GM11168 (cell line): Measurements from ENCODE around the gene SUPT4H1.

Source experiments
- in situ Hi-C: fragments of 300-500 bp; cut with MboI; formaldehyde crosslinking; loops from one replicate; pipeline ENCODE4 v1.12.0; 2022; ENCODE audit warnings: low sequenced_read_pairs; ENCODE audit not compliant: unreplicated experiment

Gene SUPT4H1

DNA sequence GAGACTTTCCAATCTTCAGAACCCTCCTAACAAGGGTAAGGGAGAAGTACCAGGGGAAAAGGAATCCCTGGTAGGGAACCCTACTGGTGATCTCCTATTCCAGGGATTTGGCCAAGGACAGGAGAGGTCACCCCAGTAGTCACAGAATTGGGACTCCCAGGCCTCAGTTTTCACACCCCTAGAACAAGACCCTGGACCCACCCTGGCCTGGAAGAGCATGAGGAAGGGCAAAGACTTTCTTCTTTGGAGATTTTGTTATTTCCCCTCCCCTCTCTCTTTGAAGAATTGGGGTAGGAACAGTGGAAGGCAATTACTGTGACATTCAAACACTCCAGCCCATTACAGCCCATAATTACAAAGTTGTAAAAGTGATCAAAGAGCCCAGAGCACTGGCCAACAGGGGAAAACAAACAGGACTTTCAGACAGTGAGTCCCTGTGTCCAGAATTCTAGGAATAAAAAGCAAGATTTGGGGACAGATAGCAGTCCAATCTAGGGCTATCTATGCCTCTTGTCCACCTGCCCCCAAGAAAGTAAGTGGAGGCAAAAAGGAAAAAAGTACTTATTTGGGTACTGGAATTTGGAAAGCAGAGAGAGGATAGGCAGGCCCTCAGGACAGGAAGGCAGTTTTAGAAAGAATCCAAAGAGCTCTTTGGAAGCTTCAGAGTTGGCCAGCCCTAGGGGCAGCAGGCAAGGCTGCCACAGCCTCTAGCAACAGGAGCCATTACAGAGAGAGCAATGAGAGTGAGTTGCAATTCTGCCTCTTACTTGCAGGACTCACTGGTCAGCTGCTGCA is 13.4 kb upstream of the SUPT4H1 start:
- in situ Hi-C loops = no loop called here

DNA sequence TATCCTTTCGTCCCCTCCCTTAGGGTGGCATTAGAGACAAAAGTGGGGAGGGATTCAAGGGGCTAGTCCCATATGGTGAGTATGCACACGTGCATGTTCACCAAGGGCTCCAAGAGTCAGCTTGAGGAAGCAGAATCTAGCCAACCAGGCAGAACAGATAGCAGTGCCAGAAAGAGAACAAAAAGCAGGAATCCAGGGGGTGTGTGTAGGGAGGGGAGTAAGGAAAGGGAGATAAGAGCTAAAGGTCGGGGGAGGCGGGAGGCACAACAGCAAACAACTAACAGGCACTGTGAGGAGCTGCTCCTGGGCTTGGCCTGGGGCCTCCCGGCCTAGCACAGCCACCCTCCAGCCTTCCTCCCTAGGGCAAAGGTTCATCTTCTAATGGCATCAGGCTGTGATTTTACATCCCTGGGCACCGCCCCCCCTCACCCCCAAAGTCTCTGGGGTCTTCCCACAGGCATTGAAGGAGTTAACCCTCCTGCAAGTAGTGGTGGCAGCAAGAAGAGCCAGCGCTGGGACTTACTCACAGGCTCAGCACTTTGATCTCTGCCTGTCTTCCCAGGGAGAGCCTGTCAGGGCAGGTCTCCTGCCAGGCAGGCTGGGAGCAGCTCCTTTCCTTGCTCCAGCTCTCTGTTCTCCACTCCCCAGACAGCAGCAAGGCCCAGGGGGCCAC is 12.4 kb upstream of the SUPT4H1 start:
- in situ Hi-C loops = no loop called here

DNA sequence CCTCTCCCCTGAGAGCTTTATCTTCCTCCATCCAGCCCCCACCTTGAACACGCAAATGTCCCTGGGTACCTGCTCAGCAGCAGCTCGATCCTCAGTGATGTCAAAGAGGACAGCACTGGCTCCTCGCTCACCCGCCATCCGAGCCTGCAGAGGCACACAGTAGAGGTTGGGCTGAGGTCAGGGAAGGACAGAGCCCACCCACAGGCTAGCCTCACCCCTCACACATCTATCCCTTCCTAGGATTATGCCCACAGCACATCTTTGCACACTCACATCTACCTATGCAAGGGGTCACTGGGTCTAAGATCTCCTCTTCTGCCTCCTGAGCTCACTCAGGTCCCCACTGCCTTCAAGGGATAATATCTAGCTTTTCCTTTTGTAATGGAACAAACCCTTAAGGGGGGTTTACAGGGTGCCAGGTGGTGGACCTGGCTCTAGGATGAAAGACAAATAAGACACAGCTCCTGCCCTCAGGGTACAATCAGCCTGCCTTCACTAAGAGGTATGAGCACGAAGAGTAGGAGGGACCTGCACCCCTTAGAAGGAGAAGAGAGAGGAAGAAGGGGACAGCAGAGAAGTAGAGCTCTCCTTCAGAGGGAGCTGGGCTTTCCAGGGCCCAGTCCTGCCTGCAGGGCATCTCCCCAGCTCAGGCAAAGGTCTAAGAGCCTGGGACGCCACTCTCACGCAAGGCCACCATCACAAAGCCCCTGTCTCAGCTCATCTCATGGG is 11.6 kb upstream of the SUPT4H1 start:
- in situ Hi-C loops = no loop called here

DNA sequence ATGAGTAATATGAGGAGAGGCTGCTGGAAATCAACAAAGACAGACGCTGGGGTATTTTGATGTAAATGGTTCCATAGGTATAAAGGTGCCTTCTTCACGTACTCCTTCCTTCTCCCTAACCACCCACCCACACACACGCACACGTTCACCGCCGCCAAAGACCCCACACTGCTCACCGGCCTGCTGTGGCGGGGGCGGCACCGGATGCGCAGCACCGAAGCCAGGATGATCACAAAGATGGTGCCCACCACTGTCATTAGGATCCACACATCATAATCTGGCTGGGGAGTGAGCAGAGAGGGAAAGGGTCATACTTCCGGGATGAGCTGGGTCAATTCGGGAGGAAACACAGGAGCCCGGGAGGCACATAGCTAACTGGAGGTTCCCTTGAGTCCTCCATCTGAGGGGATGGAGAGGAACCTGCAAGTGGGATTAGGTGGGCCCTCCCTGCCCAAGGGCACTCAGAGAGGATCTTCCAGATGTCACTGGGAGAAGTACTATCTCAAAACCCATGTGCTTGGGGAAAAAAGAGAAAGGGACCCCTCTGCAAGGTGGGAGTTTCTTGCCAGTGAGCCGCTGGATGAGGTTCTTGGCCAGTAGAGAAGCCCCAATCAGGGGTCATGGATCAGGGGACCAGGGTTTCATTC is 10.5 kb upstream of the SUPT4H1 start:
- in situ Hi-C loops = no loop called here

DNA sequence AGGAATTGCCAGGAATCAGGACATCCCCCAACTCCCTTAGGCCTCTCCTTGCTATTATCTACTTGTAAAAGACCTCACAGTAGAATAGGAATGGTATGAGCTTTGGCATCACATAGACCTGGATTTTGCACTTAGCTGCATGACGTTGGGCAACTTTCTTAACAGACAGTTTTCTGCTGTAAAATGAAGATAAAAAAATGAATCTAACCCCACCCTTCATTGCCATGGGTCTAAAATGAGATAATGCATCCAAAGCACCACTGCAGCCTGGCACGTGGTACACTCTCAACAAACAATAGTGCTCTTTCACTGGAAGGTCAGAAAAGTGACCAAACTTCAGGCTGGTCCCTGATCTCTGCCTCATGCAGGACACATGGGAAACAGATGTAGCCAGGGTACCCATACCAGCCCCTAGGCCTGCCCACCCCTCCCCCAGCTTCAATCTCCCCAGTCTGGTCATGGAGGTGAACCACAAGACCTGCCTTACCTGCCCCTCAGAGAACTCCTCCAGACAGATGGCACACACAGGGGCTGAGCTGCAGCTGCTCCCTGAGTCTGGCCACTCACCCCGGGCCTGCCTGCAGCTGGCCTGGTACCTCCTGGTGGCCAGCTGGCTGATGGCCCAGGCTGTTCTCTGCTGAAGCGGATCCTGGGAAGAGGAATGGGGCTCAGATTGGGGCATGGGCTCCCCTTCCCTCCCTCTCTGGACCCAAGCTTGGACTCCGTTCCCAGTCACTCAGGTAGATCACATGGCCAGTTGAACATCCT is 8.5 kb upstream of the SUPT4H1 start:
- in situ Hi-C loops = no loop called here

DNA sequence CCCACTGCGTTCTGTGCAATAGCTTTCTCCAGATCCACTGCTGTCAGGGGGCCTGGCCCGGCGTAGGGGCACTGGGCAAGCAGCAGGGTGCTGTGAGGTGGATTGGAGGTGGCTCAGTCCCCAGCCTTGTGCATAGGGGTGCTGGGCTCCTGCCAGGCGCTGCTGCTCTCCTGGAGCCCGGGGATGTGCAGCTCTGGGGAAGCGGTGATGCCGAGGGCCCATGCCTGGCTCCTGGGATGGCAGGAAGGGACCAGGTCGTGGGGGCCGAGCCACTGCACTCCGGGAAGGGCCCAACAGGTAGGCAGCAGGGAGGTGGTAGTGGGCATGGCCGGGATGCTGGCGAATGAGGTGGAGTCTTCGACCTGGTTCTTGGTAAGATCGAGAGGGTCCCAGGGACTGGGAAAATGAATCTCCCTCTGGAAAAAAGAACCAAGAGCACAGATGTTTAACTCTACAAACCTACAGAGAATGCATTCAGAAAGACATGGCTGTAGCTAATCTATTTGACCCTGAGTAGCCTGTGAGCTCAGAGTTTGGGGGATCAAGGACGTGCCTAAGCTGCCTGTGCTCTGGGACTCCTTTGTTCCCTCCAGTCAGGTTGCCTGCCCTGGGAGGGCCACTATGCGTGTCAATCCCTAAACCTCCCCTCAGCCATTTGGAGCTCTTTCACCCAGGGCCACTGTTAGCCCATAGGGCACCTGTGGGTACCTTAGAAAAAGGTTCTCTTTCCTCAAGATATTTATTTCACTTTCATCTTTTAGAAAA is 6.6 kb upstream of the SUPT4H1 start:
- in situ Hi-C loops = loop anchor here (10.0 kb wide), 1 partner anchor 56 kb away; the partner anchor contains the start of gene RNF43

DNA sequence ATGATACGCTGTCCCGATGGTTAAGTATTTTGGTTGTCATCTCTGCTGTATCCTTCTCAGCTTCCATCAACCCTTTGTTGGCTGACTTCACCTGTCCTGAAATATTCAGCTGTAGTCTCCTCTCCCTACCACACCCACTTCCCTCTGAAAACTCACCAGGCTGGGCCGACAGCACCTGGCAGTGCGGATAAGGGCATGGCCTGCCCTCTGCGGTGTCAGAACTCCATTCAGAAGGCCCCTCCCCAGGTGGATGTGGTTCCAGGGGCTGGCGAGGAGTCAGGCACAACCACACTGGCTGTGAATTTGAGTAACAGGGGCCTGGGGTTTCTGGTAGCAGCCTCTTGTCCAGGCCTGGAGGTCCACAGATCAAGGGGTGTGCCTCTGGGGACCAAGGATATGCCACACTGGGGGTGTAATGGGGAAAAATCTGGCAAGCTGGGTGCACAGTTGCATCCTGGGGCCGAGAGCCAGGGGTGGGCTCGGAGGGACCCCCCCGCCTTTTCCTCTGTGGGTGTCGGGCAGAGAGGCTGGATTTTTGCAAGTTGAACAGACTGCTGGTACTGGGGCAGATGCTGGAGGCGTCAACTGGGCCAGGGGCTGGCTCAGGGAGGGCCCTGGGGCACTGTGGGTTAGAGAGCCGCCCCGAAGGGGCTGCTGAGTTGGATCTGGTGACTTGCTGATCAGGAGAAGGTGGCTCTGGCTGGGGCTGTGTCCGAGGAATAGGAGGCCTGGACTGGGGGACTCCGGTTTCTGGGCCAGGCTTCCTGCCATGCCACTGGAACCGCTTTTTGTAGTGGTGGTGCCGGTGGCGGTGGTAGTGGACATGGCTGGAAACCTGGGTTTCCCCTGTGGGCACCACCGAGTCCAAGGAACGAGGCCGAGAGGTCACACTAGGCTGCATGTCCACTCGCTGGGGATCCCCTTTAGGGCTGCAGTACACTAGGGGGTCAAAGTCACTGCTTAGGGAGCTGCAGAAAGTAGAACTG is 5.6 kb upstream of the SUPT4H1 start:
- in situ Hi-C loops = loop anchor here (10.0 kb wide), 1 partner anchor 57 kb away; the partner anchor contains the start of gene RNF43

DNA sequence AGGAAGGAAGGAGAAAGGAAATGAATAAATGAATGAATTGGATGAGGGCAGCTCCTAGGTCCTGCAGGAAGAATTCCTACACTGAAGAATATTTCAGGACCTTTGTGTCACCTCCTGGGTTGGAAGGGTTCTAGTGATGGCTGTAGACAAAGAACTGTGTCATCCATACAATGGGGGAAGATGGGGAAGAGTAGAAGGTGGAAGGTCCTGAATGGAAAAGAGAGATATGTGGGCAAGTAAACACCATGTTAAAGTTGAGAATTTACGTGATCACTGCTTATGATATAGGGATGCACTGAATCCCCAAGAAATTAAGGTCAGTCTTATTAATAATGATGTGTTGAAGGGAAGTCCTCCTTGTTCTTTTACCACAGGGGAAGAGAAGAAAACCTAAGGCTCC is 4.2 kb upstream of the SUPT4H1 start:
- in situ Hi-C loops = loop anchor here (10.0 kb wide), 1 partner anchor 59 kb away; the partner anchor contains the start of gene RNF43

DNA sequence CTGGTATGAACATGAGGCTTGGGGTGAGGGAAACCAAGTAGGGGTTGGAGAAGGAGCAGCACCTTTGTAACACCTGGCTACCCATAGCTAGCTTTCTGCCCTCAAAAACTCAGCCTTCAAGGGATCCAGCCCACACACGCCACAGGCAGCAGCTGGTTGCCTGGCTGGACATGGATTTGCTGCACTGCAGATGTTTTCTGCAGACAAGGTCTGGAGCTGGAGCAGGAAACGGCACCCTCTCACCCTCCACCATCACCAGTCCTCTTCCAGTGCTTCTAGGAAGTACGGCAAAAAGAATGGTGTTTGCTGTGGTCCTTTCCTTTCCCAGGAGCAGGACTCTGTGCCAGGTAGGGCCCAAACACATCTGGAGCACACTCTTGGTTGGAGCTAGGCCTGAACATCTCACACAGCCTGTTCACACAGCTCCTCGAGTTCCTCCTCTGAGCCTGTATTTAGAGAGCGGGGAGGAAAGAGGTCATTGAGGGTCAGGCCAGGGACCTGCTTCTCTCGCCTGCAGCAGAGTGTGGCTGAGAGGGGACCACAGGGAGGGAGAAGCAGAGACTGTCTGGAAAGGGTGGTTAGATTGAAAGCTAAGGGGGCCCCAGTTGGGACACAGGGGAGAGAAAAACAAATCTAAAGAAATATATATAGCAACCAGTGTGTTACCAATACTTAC is 2.7 kb upstream of the SUPT4H1 start:
- in situ Hi-C loops = loop anchor here (10.0 kb wide), 1 partner anchor 60 kb away; the partner anchor contains the start of gene RNF43

DNA sequence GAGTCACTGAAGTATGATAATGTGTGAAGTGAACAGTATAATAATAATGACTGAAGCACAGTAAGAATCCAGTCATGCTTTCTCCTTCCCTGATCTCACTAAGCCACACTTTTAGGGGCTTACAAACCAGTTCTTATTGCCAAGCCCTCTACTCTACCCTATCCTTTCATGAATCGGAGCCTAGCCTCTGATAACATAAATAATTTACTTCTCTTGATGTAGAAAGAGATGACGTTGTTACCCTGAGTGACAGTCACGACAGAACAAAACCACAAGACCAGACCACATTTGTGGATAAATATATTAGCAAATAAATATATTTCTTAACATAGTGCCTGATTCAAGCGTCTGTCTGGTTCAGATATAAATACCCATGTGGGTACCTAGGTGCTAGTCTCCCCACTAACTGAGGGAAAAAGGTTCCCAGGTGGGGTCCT is 1.4 kb upstream of the SUPT4H1 start:
- in situ Hi-C loops = loop anchor here (10.0 kb wide), 1 partner anchor 61 kb away; the partner anchor contains the start of gene RNF43

DNA sequence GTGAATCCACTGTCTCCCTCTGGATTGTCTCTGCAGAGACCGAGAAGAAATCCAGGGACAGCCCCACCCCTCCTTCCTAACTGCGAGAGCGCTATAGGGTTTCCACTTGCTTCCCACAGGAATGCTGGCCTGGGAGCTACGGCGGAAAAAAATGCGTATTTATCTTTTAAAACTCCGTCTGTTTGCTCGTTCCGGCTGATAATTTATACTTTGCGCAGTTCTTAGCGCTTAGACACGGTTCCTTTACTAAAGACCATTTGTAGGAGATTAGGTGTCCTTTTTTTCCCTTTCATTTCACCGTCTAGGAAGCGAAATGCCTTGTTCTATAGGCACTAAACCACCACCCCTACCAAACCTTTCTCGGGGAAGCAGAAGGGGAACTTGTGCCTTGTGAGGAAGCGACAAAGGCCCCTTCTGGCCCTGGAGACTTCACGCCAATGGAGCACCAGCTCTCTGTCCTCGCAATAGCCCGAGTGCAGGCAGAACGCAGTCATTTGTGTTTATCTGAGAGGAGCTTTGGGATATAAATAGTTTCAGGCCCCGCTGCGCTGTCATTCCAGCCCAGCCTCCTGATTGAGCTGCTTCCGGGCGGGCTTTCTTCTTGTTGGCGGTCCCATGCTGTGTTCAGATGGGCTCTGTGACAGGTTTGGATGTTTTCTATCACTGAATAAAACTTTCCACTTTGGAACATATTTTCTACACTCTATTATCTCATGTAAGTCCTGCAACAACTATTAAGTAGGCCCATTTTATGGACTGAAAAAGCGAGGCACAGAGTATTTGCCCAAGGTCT is 791 bp upstream of the SUPT4H1 start:
- in situ Hi-C loops = loop anchor here (10.0 kb wide), 1 partner anchor 62 kb away; the partner anchor contains the start of gene RNF43

DNA sequence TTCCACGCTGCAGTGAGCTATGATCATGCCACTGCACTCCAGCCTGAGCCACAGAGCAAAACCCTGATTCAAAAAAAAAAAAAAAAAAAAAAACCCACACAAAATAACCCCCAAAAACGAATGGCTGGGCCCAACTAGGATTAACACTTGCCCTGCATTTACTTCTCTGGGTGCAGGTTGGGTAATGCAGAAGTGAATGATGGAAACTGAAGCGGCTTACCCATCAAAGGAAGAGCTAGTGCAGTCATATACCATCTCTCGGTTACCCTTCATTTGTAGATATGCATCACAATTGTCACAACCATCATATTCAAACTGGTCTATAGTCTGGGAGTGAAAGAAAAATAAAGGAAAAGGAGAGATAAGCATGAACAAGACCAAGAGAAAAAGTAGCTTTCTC is 819 bp downstream of the SUPT4H1 start:
- in situ Hi-C loops = loop anchor here (10.0 kb wide), 1 partner anchor 64 kb away; the partner anchor contains the start of gene RNF43

DNA sequence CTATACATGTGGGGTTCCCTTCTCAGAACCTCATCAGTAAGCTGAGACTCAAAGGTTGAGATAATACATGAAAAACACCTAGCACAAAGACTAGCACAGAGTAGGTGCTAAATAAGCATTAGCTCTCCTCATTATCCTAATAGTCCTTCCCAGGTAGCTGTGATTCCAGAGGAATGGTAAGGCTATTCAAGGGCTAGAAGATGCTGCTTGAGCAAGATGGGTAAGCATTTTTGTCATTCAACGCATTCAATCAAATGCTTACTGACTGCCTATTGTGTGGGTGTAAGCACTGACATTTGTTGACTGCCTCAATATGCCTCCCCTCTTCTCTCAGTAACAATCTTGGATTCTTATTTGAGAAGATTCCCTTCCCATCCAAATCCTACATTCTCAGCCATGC is 4.0 kb downstream of the SUPT4H1 start:
- in situ Hi-C loops = no loop called here

DNA sequence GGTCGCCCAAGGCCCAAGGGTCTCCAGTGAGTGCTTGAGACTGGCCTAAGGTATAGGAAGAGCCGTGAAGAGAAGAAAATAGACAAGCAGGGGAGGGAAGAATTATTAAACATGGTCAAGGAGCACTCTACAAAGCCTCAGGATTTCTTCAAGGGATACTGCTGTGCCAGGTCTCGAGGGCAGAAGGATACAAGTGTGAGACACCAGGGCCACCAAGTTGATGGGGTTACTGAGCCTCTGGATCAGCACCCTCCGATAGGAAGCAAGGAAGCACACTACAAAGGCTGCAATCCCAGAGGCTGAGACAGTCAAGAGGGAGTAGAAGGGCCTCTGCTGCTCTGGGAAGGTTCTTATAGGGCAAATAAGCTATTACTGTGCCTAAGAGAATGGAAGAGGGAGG is 6.5 kb downstream of the SUPT4H1 start:
- in situ Hi-C loops = no loop called here

DNA sequence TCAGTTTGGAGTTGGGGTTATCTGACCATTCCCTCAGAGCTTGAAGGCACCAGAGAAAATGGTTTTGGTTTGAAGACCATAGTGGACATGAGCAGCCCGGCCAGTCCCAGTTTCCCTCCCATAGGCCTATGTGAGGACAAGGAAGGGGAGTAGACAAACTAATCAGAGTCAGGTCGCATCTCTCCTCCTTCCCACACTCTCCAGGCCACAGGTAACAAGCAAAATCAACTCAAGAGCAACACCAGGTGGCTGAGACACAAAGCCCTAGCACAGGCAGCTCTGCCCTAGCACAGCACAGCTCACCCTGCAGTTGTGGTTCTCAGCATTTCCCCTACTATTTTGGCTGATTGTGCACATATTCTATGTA is 7.2 kb downstream of the SUPT4H1 start:
- in situ Hi-C loops = no loop called here

DNA sequence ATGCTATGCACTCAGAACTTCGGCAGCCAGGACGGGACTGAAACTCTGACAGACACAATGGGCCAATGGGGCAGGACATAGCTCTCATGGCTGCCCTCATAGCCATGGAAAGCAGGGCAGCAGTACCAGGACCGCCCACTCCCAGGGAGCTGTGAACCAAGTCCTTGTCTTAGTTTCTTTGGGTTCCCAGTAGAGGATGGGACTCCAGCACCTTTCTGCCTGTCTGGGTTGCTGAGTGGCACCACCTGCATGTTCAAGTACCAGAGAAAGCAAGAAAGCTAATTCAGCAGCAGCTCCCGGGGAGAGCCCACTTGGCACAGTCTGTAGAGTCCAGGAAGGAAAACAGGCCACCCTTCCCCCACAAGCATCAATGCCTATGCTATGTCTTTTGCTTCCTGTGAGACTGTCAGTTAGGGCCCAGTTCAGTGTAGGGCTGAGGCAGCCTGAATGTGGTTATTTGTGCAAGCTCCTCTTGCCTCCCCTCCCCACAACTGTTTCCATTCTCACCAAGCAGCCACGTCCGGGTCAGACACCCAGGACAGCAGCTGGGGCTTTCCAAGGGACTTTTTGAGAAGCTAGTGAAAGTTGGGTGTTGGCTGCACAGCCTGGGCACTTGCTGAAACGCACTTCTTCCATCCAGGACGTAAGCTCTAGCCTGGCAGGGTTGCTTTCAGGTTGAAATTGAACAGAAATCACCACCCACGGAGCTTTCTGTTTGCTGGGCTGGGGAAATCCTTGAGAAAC is 7.8 kb downstream of the SUPT4H1 start:
- in situ Hi-C loops = no loop called here
